Large intestine (tissue), 3 donors: ENCODE measurements around the gene EQTN. TPM values are rescaled to one million over a fixed set of nuclear protein-coding genes. Genes with fewer than 3 reads are reported as not detected.

ENCODE experiments used
- DNase-seq, 2 donors: peaks; one replicate each; pipeline versions ENCODE4 v3.0.0 to v3.0.0-alpha.2; 2013
- H3K27ac ChIP-seq: one replicate; pipeline ENCODE4 v1.5.1; 2013; ENCODE audit warnings: low read length
- H3K27me3 ChIP-seq: 2 replicates; pipeline ENCODE4 v1.6.1; 2013; ENCODE audit warnings: low read length; ENCODE audit not compliant: control insufficient read depth, insufficient read depth
- H3K36me3 ChIP-seq: 2 replicates; pipeline ENCODE4 v1.6.1; 2013; ENCODE audit warnings: low read length; ENCODE audit not compliant: control insufficient read depth, insufficient read depth
- H3K4me1 ChIP-seq: one replicate; pipeline ENCODE4 v1.6.1; 2013; ENCODE audit warnings: low read length; ENCODE audit not compliant: control insufficient read depth, insufficient read depth
- H3K4me3 ChIP-seq: one replicate; pipeline ENCODE4 v1.5.1; 2013; ENCODE audit warnings: low read length
- H3K9me3 ChIP-seq: one replicate; pipeline ENCODE4 v1.6.1; 2013; ENCODE audit warnings: mild to moderate bottlenecking, low read depth, low read length, moderate library complexity; ENCODE audit not compliant: control insufficient read depth
- WGBS: methylation state at CpG from one replicate; pipeline ENCODE4 v1.1.5; 2013; ENCODE audit warnings: low lambda C conversion rate; ENCODE audit not compliant: insufficient coverage; 5-methylcytosine and 5-hydroxymethylcytosine counted together
- polyA plus RNA-seq: library from polyadenylated mRNA; unstranded; fragments of 120-200 nt; gene quantifications from one replicate; pipeline ENCODE4 v1.2.1, GENCODE V29; 2013

EQTN gene
- polyA plus RNA-seq, 1 donor = 0.34 TPM

DNA sequence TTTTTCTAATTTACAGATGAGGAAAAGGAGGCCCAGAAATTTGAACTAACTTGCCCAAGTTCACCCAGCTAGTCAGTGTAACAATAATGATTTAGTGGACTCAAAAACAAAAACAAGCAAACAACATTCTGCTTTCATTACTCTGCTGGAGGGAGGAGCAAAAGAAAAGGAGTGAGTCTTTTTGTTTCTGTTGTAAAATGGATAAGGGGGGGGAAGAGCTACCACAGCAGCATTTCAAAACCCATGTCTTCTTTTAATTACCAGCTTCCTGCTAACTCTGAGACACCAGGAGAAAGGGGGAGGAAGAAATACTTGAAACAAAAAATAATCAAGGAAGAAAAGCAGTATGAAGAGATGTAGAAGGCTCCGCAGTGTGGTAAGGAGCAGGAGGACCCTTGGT lies 39.2 kb upstream of the EQTN start:
- no peak overlapping the region for H3K27ac ChIP-seq
- WGBS = 100% methylated on average over 1 of the region's 1 CpG
- no peak overlapping the region for H3K4me3 ChIP-seq
- no peaks in the 10 kb centered on the region for H3K9me3 ChIP-seq
- H3K4me1 ChIP-seq = peaks cover 21% of the 10 kb centered on the region
- peaks cover 18% of the 10 kb centered on the region for H3K36me3 ChIP-seq
- no peak for DNase-seq
- H3K27me3 ChIP-seq = no peaks in the 10 kb centered on the region

- Histone ChIP-seq H3K4me3 (no peak overlapping the region), H3K27me3 (no peaks in the 10 kb centered on the region), H3K27ac (no peak overlapping the region), H3K9me3 (no peaks in the 10 kb centered on the region), H3K4me1 (peaks cover 21% of the 10 kb centered on the region), H3K36me3 (peaks cover 23% of the 10 kb centered on the region)
- WGBS = 100% methylated on average over 1 of the region's 6 CpGs
- DNase-seq = no peak
These were observed 38.1 kb upstream of the EQTN start for GRCh38 chr9:27335075-27335474.

DNA sequence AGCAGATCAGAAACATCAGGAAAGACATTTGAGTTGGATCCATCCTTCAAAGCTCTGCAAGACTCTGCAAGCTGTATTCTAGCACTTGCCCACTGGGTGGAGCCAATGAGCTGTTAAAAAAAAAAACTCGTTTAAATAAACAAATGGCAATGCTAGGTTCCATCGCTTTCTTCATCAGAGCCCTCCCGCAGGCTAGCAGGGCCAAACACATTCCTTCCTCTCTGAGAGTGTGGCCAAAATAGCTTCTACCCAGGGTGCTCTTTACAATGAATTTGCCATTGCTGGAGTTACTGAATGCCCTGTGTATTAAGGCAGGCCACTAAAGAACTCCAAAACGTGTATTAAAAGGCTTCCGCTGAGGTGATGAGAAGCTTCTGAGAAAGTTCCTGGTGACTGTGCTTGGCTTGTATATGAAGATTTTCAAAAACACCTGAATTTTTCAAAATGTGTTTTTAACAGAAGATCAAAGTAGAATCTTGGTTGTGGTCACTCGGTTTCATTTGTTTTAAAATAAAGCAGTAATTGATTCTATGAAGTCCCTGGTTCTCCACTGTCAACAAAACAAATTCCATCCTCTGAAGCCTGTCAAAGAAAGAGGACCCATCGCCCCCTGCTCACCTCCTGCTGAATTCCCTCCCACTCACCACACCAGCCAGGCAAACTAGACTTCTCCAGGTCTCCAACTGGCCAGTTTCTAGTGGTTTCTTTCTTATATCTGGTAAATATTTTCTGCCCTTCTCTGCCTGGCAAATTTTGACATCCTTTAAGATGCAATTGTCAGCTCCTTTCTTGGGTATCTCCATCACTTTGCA lies 36.5 kb upstream of the EQTN start:
- peaks cover 14% of the 10 kb centered on the region for H3K4me1 ChIP-seq

GRCh38 chr9:27331393-27331792 lies 34.4 kb upstream of the EQTN start:
- no peak overlapping the region for H3K4me3 ChIP-seq
- H3K36me3 ChIP-seq = peaks cover 33% of the 10 kb centered on the region
- DNase-seq = no peak
- H3K4me1 ChIP-seq = peaks cover 6% of the 10 kb centered on the region
- H3K9me3 ChIP-seq = no peaks in the 10 kb centered on the region
- WGBS = no CpG with 5 or more reads among the region's 4 CpGs
- H3K27ac ChIP-seq = no peak overlapping the region
- no peaks in the 10 kb centered on the region for H3K27me3 ChIP-seq

More for the DNA sequence above, 36.5 kb upstream of the EQTN start:
- H3K9me3 ChIP-seq = no peaks in the 10 kb centered on the region
- peak overlapping the region; percentile 34 for H3K27ac ChIP-seq
- no peaks in the 10 kb centered on the region for H3K27me3 ChIP-seq
- 40% methylated on average over 3 of the region's 7 CpGs for WGBS
- peaks cover 36% of the 10 kb centered on the region for H3K36me3 ChIP-seq
- peak; percentile 45 to 72 for DNase-seq
- no peak overlapping the region for H3K4me3 ChIP-seq

GRCh38 chr9:27329291-27329690 lies 32.3 kb upstream of the EQTN start:
- no peaks in the 10 kb centered on the region for H3K27me3 ChIP-seq
- DNase-seq = no peak
- H3K36me3 ChIP-seq = peaks cover 37% of the 10 kb centered on the region
- 90% methylated on average over 7 of the region's 9 CpGs for WGBS
- peaks cover 3% of the 10 kb centered on the region for H3K9me3 ChIP-seq
- no peak overlapping the region for H3K27ac ChIP-seq
- H3K4me3 ChIP-seq = no peak overlapping the region
- H3K4me1 ChIP-seq = peaks cover 6% of the 10 kb centered on the region

GRCh38 chr9:27328483-27328882 lies 31.5 kb upstream of the EQTN start:
- no peak for DNase-seq
- Histone ChIP-seq H3K27me3 (no peaks in the 10 kb centered on the region), H3K27ac (no peak overlapping the region), H3K9me3 (peaks cover 3% of the 10 kb centered on the region), H3K4me3 (no peak overlapping the region), H3K4me1 (peaks cover 3% of the 10 kb centered on the region), H3K36me3 (peaks cover 37% of the 10 kb centered on the region)
- WGBS = 80% methylated on average over 1 of the region's 3 CpGs

DNA sequence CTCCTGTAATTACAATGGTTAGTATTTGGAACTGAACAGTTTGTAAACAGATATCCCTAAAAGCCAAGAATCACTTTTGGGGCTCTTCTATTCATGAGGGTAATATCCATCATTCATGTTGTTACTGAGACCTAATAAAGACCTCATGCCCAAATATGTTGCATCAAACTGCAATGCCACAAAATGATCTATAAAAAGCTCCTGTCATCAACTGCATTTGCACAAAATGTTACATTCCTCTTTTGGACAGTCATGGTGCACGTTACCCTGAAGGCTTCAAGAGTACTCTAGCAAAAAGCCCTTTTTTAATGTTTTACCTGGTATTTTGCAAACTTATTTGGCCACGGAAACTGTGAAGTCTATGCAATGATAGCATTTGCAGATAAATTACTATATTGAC lies 14.2 kb upstream of the EQTN start:
- no peaks in the 10 kb centered on the region for H3K27me3 ChIP-seq
- DNase-seq = no peak
- no peaks in the 10 kb centered on the region for H3K36me3 ChIP-seq
- no peak overlapping the region for H3K27ac ChIP-seq
- H3K4me3 ChIP-seq = no peak overlapping the region
- no peaks in the 10 kb centered on the region for H3K4me1 ChIP-seq
- no CpG with 5 or more reads among the region's 2 CpGs for WGBS
- no peaks in the 10 kb centered on the region for H3K9me3 ChIP-seq

DNA sequence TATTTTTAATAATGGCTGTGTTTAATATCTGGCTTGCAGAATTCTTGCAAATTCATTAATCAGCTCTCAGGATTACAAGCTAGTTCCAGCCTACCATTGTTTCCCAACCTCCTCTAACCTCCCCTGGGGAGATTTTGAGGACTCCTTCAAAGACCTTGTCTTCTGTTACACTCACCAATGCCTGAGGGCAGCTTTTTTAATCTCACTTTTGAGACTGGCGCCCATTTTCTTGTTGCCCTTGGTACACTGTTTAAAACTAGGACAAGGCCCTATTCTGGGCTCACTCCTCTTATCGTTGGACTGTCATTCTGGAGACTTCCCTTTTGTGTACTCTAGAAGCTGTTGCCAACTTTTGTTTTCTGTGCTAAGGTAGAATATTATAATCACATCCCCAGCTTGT lies 13.6 kb upstream of the EQTN start:
- no peak overlapping the region for H3K27ac ChIP-seq
- DNase-seq = no peak
- no peaks in the 10 kb centered on the region for H3K36me3 ChIP-seq
- WGBS = no CpG with 5 or more reads among the region's 2 CpGs
- H3K4me3 ChIP-seq = no peak overlapping the region
- no peaks in the 10 kb centered on the region for H3K4me1 ChIP-seq
- H3K9me3 ChIP-seq = no peaks in the 10 kb centered on the region
- no peaks in the 10 kb centered on the region for H3K27me3 ChIP-seq

- DNase-seq = no peak
- Histone ChIP-seq H3K9me3 (no peaks in the 10 kb centered on the region), H3K27me3 (no peaks in the 10 kb centered on the region), H3K36me3 (no peaks in the 10 kb centered on the region), H3K4me3 (no peak overlapping the region), H3K4me1 (no peaks in the 10 kb centered on the region), H3K27ac (no peak overlapping the region)
- no CpG with 5 or more reads among the region's 4 CpGs for WGBS
These were observed 11.9 kb upstream of the EQTN start for GRCh38 chr9:27308691-27309390.

- Histone ChIP-seq H3K9me3 (no peaks in the 10 kb centered on the region), H3K4me3 (no peak overlapping the region), H3K4me1 (no peaks in the 10 kb centered on the region), H3K27ac (no peak overlapping the region), H3K27me3 (no peaks in the 10 kb centered on the region), H3K36me3 (no peaks in the 10 kb centered on the region)
- WGBS = 100% methylated on average over 1 of the region's 1 CpG
- no peak for DNase-seq
These were observed 7.6 kb upstream of the EQTN start for GRCh38 chr9:27304521-27304920.
